Lower leg skin (tissue), 4 donors: ENCODE measurements around the gene ZNF513. TPM values are rescaled to one million over a fixed set of nuclear protein-coding genes. Genes with fewer than 3 reads are reported as not detected.
"Not testable (repeated sequence)": the region's sequence is repeated elsewhere in the genome, so short reads cannot be mapped to it uniquely, and the experiment has no call there.

Experiments
- DNase-seq, 2 donors: peaks; one replicate each; pipeline ENCODE4 v3.0.0-alpha.2; 2019; ENCODE audit warnings: low spot score in 2 of 2
- H3K4me3 ChIP-seq: fragments of 200-600 bp; sonication (generic); 2 replicates; pipeline ENCODE4 v1.5.1; 2017; ENCODE audit warnings: mild to moderate bottlenecking, low read depth; ENCODE audit not compliant: poor library complexity, severe bottlenecking
- CTCF ChIP-seq, 3 donors: fragments of 450-650 bp; IDR thresholded peaks; one replicate each; pipeline ENCODE4 v1.5.1; 2016; ENCODE audit warnings: antibody characterized with exemption in 3 of 3, mild to moderate bottlenecking in 3 of 3, moderate library complexity in 2 of 3
- POLR2A ChIP-seq, 2 donors: fragments of 450-650 bp; IDR thresholded peaks; one replicate each; pipeline ENCODE4 v1.6.1; 2016 to 2017; ENCODE audit warnings: antibody characterized with exemption in 2 of 2, mild to moderate bottlenecking in 1 of 2, moderate library complexity in 1 of 2
- WGBS, 2 donors: methylation state at CpG; one replicate each; pipeline ENCODE4 v1.1.5; 2018; 5-methylcytosine and 5-hydroxymethylcytosine counted together
- intact Hi-C: fragments of 100-400 bp; cut with DNase I; formaldehyde crosslinking; loops from one replicate; pipeline ENCODE4 v1.15.0; 2023; ENCODE audit warnings: low total_unique reads
- total RNA-seq, 4 donors: library from RNA; depleted of rRNA; stranded (reverse); fragments of >200 nt; gene quantifications; one replicate each; pipeline ENCODE4 v1.1.0, GENCODE V29; 2016

The ZNF513 gene
- total RNA-seq, 4 donors from 2014 or later, result 8.3 to 14.9 (median 11.5) TPM

GRCh38 chr2:27354597-27354927, 26.0 kb downstream of the ZNF513 start:
- WGBS, 2 donors, result 88 to 91% methylated on average over 7 of the region's 7 CpGs
- no peak overlapping the region for H3K4me3 ChIP-seq
- DNase-seq, result no peak
- intact Hi-C loops, result no loop called here
- TF ChIP-seq CTCF (IDR thresholded peaks at IDR 0.05) (no peak), POLR2A (IDR thresholded peaks at IDR 0.05) (no peak)

GRCh38 chr2:27353762-27354596, 26.6 kb downstream of the ZNF513 start:
- intact Hi-C loops, result no loop called here
- DNase-seq, result no peak
- TF ChIP-seq CTCF (IDR thresholded peaks at IDR 0.05) (no peak), POLR2A (IDR thresholded peaks at IDR 0.05) (no peak)
- no peak overlapping the region for H3K4me3 ChIP-seq
- WGBS, 2 donors, result 68 to 75% methylated on average over 7 of the region's 7 CpGs

DNA sequence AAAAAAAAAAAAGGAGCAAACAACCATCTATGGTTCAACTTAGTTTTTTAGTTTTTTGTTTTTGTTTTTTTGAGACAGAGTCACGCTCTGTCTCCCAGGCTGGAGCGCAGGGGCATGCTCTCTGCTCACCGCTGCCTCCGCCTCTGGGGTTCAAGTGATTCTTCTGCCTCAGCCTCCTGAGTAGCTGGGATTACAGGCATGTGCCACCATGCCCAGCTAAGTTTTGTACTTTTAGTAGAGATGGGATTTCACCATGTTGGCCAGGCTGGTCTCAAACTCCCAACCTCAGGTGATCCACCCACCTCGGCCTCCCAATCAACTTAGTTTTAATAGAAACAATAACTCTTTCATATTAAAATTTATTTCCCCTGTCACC, 27.2 kb downstream of the ZNF513 start:
- H3K4me3 ChIP-seq, intact Hi-C loops, DNase-seq: not testable (repeated sequence)
- 96% methylated on average over 5 of the region's 5 CpGs for WGBS, 2 donors

DNA sequence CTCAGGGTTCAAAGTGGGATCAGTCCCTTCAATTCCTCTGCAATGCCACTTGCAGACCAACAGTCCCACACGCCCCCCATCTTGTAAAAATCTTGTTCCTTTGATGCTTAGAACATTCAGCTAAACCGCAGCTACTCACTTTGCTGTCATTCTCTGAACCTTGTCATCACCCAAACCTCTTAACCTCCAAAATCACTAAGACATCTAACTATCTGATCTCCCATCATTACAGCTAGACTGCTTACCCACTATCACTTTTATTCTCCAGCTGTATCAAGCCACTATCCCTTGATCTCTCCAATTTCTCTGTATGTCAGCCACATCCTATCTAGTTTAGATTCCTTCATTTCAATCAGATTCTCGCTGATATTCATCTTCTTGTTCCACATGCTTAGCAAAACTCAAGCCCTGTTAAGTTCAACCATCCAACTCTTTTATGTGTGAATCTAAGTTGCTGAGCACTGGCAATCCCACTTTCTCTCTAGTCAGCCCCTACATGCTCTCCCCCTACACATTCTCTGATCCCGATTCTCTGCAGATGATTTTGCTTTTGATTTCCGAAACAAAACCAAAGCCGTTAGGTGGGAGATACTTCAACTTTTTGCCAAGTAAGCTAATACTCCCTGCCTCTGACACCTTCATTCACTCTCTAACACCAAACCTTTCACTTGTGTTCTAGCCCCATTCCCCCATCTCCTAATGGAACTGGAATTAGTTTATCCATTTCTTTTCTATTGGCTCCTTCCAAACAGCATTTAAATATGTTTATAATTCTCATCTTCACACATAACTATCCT, 28.5 kb downstream of the ZNF513 start:
- intact Hi-C loops, result no loop called here
- no peak for TF ChIP-seq POLR2A (IDR thresholded peaks at IDR 0.05)
- no peak for TF ChIP-seq CTCF (IDR thresholded peaks at IDR 0.05)

DNA sequence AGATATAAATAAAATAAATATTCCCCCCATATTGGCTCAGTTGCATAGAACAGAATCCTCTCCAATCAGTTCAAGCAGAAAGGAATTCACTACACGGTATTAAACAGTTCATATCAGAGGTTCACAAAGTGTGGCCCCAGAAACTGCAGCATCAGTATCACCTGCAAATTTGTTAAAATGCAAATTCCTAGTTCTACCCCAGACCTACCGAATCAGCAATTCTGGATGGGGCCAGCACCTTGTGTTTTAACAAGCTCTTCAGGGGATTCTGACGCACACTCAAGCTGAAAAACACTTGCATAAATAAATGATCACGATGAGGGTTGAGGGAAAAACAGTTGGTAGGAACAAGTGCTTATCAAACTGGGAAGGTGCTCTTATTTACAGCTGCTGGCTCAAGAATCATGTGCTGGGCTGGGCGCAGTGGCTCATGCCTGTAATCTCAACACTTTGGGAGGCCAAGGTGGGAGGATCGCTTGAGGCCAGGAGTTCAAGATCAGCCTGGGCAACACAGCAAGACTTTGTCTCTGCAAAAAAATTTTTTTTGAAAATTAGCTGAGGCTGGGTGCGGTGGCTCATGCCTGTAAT, 30.3 kb downstream of the ZNF513 start:
- intact Hi-C loops, result no loop called here
- 86 to 91% methylated on average over 7 of the region's 7 CpGs for WGBS, 2 donors
- TF ChIP-seq CTCF (IDR thresholded peaks at IDR 0.05), result no peak
- TF ChIP-seq POLR2A (IDR thresholded peaks at IDR 0.05), result no peak
- H3K4me3 ChIP-seq, result no peak overlapping the region
- DNase-seq, result no peak

More for the DNA sequence above, 28.5 kb downstream of the ZNF513 start:
- DNase-seq, result no peak
- 79 to 81% methylated on average over 6 of the region's 6 CpGs for WGBS, 2 donors
- H3K4me3 ChIP-seq, result no peak overlapping the region

- WGBS, 2 donors, result 94 to 100% methylated on average over 2 of the region's 2 CpGs
- intact Hi-C loops, result no loop called here
- H3K4me3 ChIP-seq, result no peak overlapping the region
- TF ChIP-seq CTCF (IDR thresholded peaks at IDR 0.05), result no peak
- no peak for TF ChIP-seq POLR2A (IDR thresholded peaks at IDR 0.05)
- no peak for DNase-seq
Measured at GRCh38 chr2:27347641-27348040, 32.9 kb downstream of the ZNF513 start.
